ENCODE data around the gene B9D1. TPM values are rescaled to one million over a fixed set of nuclear protein-coding genes. Genes with fewer than 3 reads are reported as not detected.

B9D1 gene
- total and polyA plus RNA-seq, 7 donors = 6.6 to 22.4 (median 15.2) TPM

GRCh38 chr17:19365499-19365817 is 2.9 kb upstream of the B9D1 start:
- Histone ChIP-seq H3K4me1 (peaks cover 0 to 20% (median 17%) of the 10 kb centered on the region in 4 donors), H3K27me3 (no peaks in the 10 kb centered on the region), H3K27ac (no peak overlapping the region), H3K4me3 (no peak overlapping the region), H3K9me3 (no peaks in the 10 kb centered on the region), H3K36me3 (no peaks in the 10 kb centered on the region)
- DNase-seq = no peak
- TF ChIP-seq, protein P1, sequence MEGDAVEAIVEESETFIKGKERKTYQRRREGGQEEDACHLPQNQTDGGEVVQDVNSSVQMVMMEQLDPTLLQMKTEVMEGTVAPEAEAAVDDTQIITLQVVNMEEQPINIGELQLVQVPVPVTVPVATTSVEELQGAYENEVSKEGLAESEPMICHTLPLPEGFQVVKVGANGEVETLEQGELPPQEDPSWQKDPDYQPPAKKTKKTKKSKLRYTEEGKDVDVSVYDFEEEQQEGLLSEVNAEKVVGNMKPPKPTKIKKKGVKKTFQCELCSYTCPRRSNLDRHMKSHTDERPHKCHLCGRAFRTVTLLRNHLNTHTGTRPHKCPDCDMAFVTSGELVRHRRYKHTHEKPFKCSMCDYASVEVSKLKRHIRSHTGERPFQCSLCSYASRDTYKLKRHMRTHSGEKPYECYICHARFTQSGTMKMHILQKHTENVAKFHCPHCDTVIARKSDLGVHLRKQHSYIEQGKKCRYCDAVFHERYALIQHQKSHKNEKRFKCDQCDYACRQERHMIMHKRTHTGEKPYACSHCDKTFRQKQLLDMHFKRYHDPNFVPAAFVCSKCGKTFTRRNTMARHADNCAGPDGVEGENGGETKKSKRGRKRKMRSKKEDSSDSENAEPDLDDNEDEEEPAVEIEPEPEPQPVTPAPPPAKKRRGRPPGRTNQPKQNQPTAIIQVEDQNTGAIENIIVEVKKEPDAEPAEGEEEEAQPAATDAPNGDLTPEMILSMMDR (IDR thresholded peaks at IDR 0.05) = no peak
- TF ChIP-seq POLR2A (IDR thresholded peaks at IDR 0.05) (no peak), EP300 (IDR thresholded peaks at IDR 0.05) (no peak), POLR2AphosphoS5 (IDR thresholded peaks at IDR 0.05) (no peak)
- intact Hi-C loops (cut with DNase I) = no loop called here
- 92% methylated on average over 4 of the region's 4 CpGs for WGBS, 2 donors

DNA sequence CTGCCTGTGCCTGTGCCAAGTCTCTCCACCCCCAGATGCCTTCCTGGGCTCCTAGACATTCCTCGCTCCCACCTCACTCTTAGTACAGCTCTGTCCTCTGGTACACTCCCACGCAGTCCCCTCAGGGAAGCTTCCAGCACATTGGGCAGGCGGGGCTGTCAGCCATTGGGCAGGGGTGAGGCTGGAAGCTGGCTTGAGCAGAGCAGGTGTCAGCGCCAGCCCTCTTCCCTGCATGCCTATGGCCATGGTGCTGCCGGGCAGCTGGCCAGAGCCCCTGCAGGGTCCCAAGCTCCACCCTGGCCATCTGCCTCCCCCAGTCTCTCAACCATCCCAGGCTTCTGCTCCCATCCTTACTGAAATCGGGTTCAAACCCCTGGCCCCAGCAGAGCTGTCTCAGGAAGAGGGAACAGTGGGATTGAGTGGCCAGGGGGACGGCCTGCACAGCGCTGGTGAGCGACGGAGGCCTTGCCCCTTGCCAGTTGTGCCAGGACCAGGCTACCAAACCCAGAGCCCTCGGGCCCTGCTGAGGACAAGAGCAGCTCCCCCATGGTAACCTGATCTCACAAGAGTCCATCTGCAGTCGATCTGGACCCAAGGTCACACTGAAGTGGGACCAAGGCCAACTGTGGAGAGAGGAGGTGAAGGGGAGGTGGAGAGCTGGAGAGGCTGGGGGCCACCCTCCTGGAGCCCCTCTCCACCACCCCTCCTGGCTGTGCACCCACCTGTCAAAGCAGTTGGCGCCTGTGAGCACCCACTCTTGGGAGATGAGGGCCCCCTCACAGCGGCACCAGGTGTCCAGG is 2.4 kb upstream of the B9D1 start:
- H3K9me3 ChIP-seq = no peaks in the 10 kb centered on the region
- no peak overlapping the region for H3K27ac ChIP-seq
- H3K4me3 ChIP-seq = no peak overlapping the region
- TF ChIP-seq, protein P1 (IDR thresholded peaks at IDR 0.05) = no peak
- TF ChIP-seq POLR2AphosphoS5 (IDR thresholded peaks at IDR 0.05) (no peak), EP300 (IDR thresholded peaks at IDR 0.05) (no peak), POLR2A (IDR thresholded peaks at IDR 0.05) (no peak)
- intact Hi-C loops (cut with DNase I) = loop anchor here (5.0 kb wide), 2 partner anchors 47 to 397 kb away; partner anchors contain the start of gene RNF112
- H3K27me3 ChIP-seq = no peaks in the 10 kb centered on the region
- peaks cover 0 to 20% (median 17%) of the 10 kb centered on the region in 4 donors for H3K4me1 ChIP-seq
- WGBS, 2 donors = 85 to 88% methylated on average over 14 of the region's 14 CpGs
- DNase-seq = peak; percentile 58
- H3K36me3 ChIP-seq = no peaks in the 10 kb centered on the region

DNA sequence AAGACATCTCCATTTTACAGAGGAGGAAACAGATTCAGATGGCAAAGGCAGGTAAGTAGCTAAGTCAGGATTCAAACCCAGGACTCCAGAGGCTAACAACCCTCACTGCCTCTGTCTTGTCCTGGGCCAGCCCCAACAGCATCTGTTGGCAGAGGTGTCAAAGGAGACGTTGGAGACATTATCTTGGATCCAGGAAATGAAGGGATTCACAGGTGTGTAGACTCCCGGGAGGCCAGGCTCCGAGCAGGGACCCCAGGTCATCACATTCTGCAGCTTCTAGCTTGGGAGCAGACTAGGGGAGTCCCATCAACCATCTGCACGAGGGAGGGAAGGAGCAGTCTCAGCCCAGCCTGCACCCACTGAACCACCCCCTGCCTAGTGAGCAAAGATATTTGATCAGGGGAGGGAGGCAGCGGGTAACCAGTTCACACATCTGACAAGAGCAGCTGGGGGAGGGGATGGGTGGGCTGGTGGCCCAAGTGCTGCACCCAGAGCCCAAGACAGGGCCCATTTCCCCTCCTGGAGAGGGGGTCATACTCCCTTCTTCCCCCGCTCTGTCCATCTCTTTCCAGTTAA is 1.0 kb upstream of the B9D1 start:
- TF ChIP-seq POLR2AphosphoS5 (IDR thresholded peaks at IDR 0.05) (no peak), EP300 (IDR thresholded peaks at IDR 0.05) (no peak), POLR2A (IDR thresholded peaks at IDR 0.05) (no peak)
- TF ChIP-seq, protein P1 (IDR thresholded peaks at IDR 0.05) = no peak
- DNase-seq = peak; percentile 56
- Histone ChIP-seq H3K4me3 (no peak overlapping the region), H3K9me3 (no peaks in the 10 kb centered on the region), H3K4me1 (peaks cover 0 to 20% (median 17%) of the 10 kb centered on the region in 4 donors), H3K27ac (peak overlapping the region in 2 of 4 donors; percentile 88 to 91), H3K36me3 (peaks cover 0 to 4% (median under 1%) of the 10 kb centered on the region in 4 donors), H3K27me3 (no peaks in the 10 kb centered on the region)
- intact Hi-C loops (cut with DNase I) = loop anchor here (1.0 to 5.0 kb wide), 5 partner anchors 49 to 399 kb away; partner anchors contain the start of genes ALDH3A2 and RNF112
- 44 to 69% methylated on average over 6 of the region's 6 CpGs for WGBS, 2 donors

DNA sequence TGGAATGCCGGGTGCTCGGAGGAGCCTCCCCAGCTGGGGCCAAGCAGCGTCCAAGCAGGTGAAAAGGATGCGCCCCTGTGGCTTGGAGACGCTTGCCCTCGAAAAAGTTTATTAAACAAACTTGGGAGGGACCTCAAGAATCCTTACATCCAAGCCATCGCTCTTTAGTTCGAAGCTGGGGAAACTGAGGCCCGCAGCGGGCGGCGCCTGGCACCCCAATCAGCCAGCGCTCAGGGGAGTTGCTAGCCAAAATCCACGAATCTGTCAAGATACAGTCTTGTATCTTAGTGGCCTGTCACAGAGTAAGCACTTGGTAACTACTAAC is 553 bp upstream of the B9D1 start:
- Histone ChIP-seq H3K36me3 (peaks cover 0 to 7% (median 2%) of the 10 kb centered on the region in 4 donors), H3K4me1 (peaks cover 0 to 20% (median 17%) of the 10 kb centered on the region in 4 donors), H3K27me3 (no peaks in the 10 kb centered on the region), H3K27ac (peak overlapping the region; percentile 85 to 91 (median 88)), H3K4me3 (peak overlapping the region; percentile 65 to 83 (median 78)), H3K9me3 (no peaks in the 10 kb centered on the region)
- no peak for DNase-seq
- 25 to 31% methylated on average over 14 of the region's 14 CpGs for WGBS, 2 donors
- intact Hi-C loops (cut with DNase I) = loop anchor here (1.0 to 5.0 kb wide), 5 partner anchors 49 to 399 kb away; partner anchors contain the start of genes ALDH3A2 and RNF112
- TF ChIP-seq POLR2A (IDR thresholded peaks at IDR 0.05) = no peak
- TF ChIP-seq, protein P1 (IDR thresholded peaks at IDR 0.05) = no peak
- TF ChIP-seq EP300 (IDR thresholded peaks at IDR 0.05) = no peak
- TF ChIP-seq POLR2AphosphoS5 (IDR thresholded peaks at IDR 0.05) = no peak

Data from sigmoid colon (tissue), 7 donors.